ENCODE measurements around the gene SLC40A1.

DNA sequence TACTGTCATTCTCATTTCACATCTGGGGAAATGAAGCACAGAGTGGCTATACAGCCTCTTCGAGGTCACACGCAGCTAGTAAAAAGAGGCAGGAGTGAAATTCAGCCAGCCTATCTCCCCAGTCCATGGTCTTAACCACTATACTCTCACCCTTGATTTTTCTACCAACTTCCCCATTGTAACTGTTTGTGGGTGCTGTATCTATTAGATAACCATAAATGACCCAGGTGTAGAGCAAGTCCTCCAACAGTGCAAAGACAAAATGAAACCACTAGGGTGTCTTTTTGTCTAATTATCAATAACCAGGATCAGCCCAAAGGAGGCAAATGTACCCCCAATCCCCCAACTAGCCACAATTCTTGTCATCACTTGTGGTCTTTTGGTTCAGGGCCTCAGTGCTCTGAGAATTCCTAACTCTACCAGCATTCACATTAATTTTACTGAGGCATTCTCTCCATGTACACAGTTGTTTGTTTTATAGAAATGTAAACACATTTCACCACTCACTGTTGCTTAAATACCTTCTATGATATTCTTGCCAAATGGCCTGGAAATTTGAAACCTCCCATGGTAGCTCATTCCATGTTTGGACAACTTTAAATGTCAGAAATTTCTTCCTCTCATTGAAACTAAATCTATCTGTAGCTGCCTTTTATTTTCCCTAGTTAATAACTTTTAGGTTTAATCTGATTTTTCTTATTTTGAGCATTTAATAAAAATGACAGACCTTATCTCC lies 58.7 kb downstream of the SLC40A1 start:
- TF ChIP-seq, protein P1, sequence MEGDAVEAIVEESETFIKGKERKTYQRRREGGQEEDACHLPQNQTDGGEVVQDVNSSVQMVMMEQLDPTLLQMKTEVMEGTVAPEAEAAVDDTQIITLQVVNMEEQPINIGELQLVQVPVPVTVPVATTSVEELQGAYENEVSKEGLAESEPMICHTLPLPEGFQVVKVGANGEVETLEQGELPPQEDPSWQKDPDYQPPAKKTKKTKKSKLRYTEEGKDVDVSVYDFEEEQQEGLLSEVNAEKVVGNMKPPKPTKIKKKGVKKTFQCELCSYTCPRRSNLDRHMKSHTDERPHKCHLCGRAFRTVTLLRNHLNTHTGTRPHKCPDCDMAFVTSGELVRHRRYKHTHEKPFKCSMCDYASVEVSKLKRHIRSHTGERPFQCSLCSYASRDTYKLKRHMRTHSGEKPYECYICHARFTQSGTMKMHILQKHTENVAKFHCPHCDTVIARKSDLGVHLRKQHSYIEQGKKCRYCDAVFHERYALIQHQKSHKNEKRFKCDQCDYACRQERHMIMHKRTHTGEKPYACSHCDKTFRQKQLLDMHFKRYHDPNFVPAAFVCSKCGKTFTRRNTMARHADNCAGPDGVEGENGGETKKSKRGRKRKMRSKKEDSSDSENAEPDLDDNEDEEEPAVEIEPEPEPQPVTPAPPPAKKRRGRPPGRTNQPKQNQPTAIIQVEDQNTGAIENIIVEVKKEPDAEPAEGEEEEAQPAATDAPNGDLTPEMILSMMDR (IDR thresholded peaks at IDR 0.05), result no peak
- no peak for TF ChIP-seq POLR2A (IDR thresholded peaks at IDR 0.05)

All from uterus (tissue), 2 donors.